Measurements from ENCODE around the gene DHRS2. TPM values are rescaled to one million over a fixed set of nuclear protein-coding genes. Genes with fewer than 3 reads are reported as not detected.

DHRS2 gene
- total RNA-seq, 1 donor from 2014 or later, result 1.6 TPM

GRCh38 chr14:23645812-23646647, 9.9 kb downstream of the DHRS2 start:
- no peaks in the 10 kb centered on the region for H3K36me3 Mint-ChIP-seq
- peaks cover 27% of the 10 kb centered on the region for H3K9me3 Mint-ChIP-seq
- H3K4me3 Mint-ChIP-seq, result no peak overlapping the region
- no peaks in the 10 kb centered on the region for H3K27me3 Mint-ChIP-seq (ENCODE audit: low read depth)
- no peak overlapping the region for H3K27ac Mint-ChIP-seq
- no peaks in the 10 kb centered on the region for H3K4me1 Mint-ChIP-seq
- no peak for TF ChIP-seq CTCF (IDR thresholded peaks at IDR 0.05; ENCODE audit: unreplicated experiment)
- no peak for DNase-seq (ENCODE audit: low spot score in 2 of 2, unreplicated experiment in 2 of 2)

GRCh38 chr14:23646648-23647549, 10.7 kb downstream of the DHRS2 start:
- no peaks in the 10 kb centered on the region for H3K4me1 Mint-ChIP-seq
- no peak for DNase-seq (ENCODE audit: low spot score in 2 of 2, unreplicated experiment in 2 of 2)
- H3K27me3 Mint-ChIP-seq (ENCODE audit: low read depth), result no peaks in the 10 kb centered on the region
- no peaks in the 10 kb centered on the region for H3K36me3 Mint-ChIP-seq
- H3K4me3 Mint-ChIP-seq, result no peak overlapping the region
- H3K9me3 Mint-ChIP-seq, result peaks cover 27% of the 10 kb centered on the region
- H3K27ac Mint-ChIP-seq, result no peak overlapping the region
- no peak for TF ChIP-seq CTCF (IDR thresholded peaks at IDR 0.05; ENCODE audit: unreplicated experiment)

GRCh38 chr14:23647619-23648018, 11.5 kb downstream of the DHRS2 start:
- Mint-ChIP-seq H3K9me3 (peaks cover 27% of the 10 kb centered on the region), H3K27ac (no peak overlapping the region), H3K4me1 (no peaks in the 10 kb centered on the region), H3K4me3 (no peak overlapping the region), H3K27me3 (ENCODE audit: low read depth) (no peaks in the 10 kb centered on the region), H3K36me3 (no peaks in the 10 kb centered on the region)
- no peak for TF ChIP-seq CTCF (IDR thresholded peaks at IDR 0.05; ENCODE audit: unreplicated experiment)
- DNase-seq (ENCODE audit: low spot score in 2 of 2, unreplicated experiment in 2 of 2), result no peak

- no peak overlapping the region for H3K27ac Mint-ChIP-seq
- TF ChIP-seq CTCF (IDR thresholded peaks at IDR 0.05; ENCODE audit: unreplicated experiment), result no peak
- H3K4me3 Mint-ChIP-seq, result no peak overlapping the region
- H3K27me3 Mint-ChIP-seq (ENCODE audit: low read depth), result no peaks in the 10 kb centered on the region
- DNase-seq (ENCODE audit: low spot score in 2 of 2, unreplicated experiment in 2 of 2), result no peak
- no peaks in the 10 kb centered on the region for H3K4me1 Mint-ChIP-seq
- H3K36me3 Mint-ChIP-seq, result no peaks in the 10 kb centered on the region
- peaks cover 34% of the 10 kb centered on the region for H3K9me3 Mint-ChIP-seq
These were observed 12.7 kb downstream of the DHRS2 start for GRCh38 chr14:23648764-23649460.

GRCh38 chr14:23650506-23650905, 14.3 kb downstream of the DHRS2 start:
- Mint-ChIP-seq H3K4me1 (no peaks in the 10 kb centered on the region), H3K36me3 (no peaks in the 10 kb centered on the region), H3K9me3 (peaks cover 36% of the 10 kb centered on the region), H3K4me3 (no peak overlapping the region), H3K27ac (no peak overlapping the region), H3K27me3 (ENCODE audit: low read depth) (no peaks in the 10 kb centered on the region)
- TF ChIP-seq CTCF (IDR thresholded peaks at IDR 0.05; ENCODE audit: unreplicated experiment), result no peak
- DNase-seq (ENCODE audit: low spot score in 2 of 2, unreplicated experiment in 2 of 2), result no peak

Measured in mesothelial cell of epicardium (in vitro differentiated cells).